Measurements from ENCODE around the gene TFR2. TPM values are rescaled to one million over a fixed set of nuclear protein-coding genes. Genes with fewer than 3 reads are reported as not detected.

Gene TFR2
- total and polyA plus RNA-seq, 2 of the 13 experiments (the other 11 are each of a cell fraction or from before 2014, with no cell fraction given): 36.9 to 64.2 TPM

DNA sequence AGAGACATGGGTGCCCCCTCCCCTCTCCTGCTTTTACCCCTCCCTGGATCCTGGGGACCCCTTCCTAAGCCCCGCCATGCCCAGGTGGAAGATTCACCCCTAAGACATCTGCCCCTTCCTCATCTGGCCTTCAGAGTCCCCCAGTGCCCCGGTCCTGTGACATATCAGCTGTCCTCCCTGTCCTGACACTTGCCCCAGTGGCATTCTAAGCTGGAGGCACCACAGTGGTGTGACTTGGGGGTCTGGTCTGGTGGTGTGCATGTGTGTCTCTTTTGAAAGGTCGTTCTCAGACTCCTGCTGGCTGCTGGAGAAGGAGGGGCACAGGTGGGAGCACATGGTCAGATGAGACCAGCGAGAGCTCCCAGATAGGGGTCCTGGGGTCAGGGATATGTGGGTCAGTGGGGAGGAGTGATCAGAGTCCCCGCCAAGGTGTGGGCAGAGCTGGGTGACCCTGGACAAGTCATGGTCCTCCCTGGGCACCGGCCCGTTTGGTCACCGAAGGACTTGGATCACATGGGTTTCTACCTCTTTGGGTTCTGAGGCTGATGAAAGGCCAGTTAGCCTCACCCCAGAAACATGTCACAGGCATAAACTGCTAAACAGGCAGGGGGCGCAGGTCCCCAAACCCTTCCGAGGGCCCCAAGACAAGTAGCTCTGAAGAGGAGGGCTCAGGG, 645 bp upstream of the TFR2 start (continued):
- TF ChIP-seq ZZZ3 (CRISPR knock-in tag; IDR thresholded peaks at IDR 0.05; ENCODE audit: borderline replicate concordance) (no peak), KDM5B (CRISPR knock-in tag; IDR thresholded peaks at IDR 0.05; ENCODE audit: borderline replicate concordance) (no peak), TGIF2 (CRISPR knock-in tag; IDR thresholded peaks at IDR 0.05) (0 out of 2 replicates have a peak, but pooled peaks have one; percentile 20), MAFF (IDR thresholded peaks at IDR 0.05; ENCODE audit: low read depth, low read length) (no peak), GABPA (IDR thresholded peaks at IDR 0.05; ENCODE audit: low read depth, low read length) (no peak), GABPA (CRISPR knock-in tag; IDR thresholded peaks at IDR 0.05; ENCODE audit: low read depth) (no peak), MIER3 (CRISPR knock-in tag; IDR thresholded peaks at IDR 0.05; ENCODE audit: borderline replicate concordance) (no peak), SP1 (IDR thresholded peaks at IDR 0.05) (no peak), SP1 (CRISPR knock-in tag; IDR thresholded peaks at IDR 0.05) (0 out of 2 replicates have a peak, but pooled peaks have one; percentile 6), ZNF382 (CRISPR knock-in tag; IDR thresholded peaks at IDR 0.05; ENCODE audit: borderline replicate concordance) (no peak), ZNF557 (CRISPR knock-in tag; IDR thresholded peaks at IDR 0.05) (no peak), TARDBP (CRISPR knock-in tag; IDR thresholded peaks at IDR 0.05) (peak; percentile 4; the same call in 1 of the 2 replicates), RFX5 (IDR thresholded peaks at IDR 0.05; ENCODE audit: low read depth, low read length) (no peak), TEAD2 (CRISPR knock-in tag; IDR thresholded peaks at IDR 0.05) (no peak), ZNF572 (CRISPR knock-in tag; IDR thresholded peaks at IDR 0.05) (no peak), ZNF589 (CRISPR knock-in tag; conservative IDR thresholded peaks at IDR 0.05) (no peak), PHF20 (CRISPR knock-in tag; IDR thresholded peaks at IDR 0.05) (no peak), CAMTA2 (CRISPR knock-in tag; IDR thresholded peaks at IDR 0.05; ENCODE audit: borderline replicate concordance) (no peak), MBD4 (IDR thresholded peaks at IDR 0.05; ENCODE audit: borderline replicate concordance, low read length) (no peak), ZSCAN20 (CRISPR knock-in tag; IDR thresholded peaks at IDR 0.05; ENCODE audit: borderline replicate concordance) (no peak), ZNF430 (CRISPR knock-in tag; IDR thresholded peaks at IDR 0.05) (no peak), ZNF570 (CRISPR knock-in tag; IDR thresholded peaks at IDR 0.05; ENCODE audit: borderline replicate concordance) (no peak), MLLT10 (CRISPR knock-in tag; IDR thresholded peaks at IDR 0.05) (no peak), ZMYM4 (CRISPR knock-in tag; IDR thresholded peaks at IDR 0.05) (0 out of 2 replicates have a peak, but pooled peaks have one; percentile 16), ZNF839 (CRISPR knock-in tag; IDR thresholded peaks at IDR 0.05; ENCODE audit: borderline replicate concordance) (no peak), RNF2 (conservative IDR thresholded peaks at IDR 0.05; ENCODE audit: low read depth) (no peak)
- TF ChIP-seq, protein P1, sequence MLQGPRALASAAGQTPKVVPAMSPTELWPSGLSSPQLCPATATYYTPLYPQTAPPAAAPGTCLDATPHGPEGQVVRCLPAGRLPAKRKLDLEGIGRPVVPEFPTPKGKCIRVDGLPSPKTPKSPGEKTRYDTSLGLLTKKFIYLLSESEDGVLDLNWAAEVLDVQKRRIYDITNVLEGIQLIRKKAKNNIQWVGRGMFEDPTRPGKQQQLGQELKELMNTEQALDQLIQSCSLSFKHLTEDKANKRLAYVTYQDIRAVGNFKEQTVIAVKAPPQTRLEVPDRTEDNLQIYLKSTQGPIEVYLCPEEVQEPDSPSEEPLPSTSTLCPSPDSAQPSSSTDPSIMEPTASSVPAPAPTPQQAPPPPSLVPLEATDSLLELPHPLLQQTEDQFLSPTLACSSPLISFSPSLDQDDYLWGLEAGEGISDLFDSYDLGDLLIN (CRISPR knock-in tag; IDR thresholded peaks at IDR 0.05; ENCODE audit: borderline replicate concordance): no peak
- TF ChIP-seq, protein P2, sequence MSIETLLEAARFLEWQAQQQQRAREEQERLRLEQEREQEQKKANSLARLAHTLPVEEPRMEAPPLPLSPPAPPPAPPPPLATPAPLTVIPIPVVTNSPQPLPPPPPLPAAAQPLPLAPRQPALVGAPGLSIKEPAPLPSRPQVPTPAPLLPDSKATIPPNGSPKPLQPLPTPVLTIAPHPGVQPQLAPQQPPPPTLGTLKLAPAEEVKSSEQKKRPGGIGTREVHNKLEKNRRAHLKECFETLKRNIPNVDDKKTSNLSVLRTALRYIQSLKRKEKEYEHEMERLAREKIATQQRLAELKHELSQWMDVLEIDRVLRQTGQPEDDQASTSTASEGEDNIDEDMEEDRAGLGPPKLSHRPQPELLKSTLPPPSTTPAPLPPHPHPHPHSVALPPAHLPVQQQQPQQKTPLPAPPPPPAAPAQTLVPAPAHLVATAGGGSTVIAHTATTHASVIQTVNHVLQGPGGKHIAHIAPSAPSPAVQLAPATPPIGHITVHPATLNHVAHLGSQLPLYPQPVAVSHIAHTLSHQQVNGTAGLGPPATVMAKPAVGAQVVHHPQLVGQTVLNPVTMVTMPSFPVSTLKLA (IDR thresholded peaks at IDR 0.05): no peak
- TF ChIP-seq, protein P3, sequence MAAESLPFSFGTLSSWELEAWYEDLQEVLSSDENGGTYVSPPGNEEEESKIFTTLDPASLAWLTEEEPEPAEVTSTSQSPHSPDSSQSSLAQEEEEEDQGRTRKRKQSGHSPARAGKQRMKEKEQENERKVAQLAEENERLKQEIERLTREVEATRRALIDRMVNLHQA (CRISPR knock-in tag; IDR thresholded peaks at IDR 0.05): no peak
- TF ChIP-seq, protein P4, sequence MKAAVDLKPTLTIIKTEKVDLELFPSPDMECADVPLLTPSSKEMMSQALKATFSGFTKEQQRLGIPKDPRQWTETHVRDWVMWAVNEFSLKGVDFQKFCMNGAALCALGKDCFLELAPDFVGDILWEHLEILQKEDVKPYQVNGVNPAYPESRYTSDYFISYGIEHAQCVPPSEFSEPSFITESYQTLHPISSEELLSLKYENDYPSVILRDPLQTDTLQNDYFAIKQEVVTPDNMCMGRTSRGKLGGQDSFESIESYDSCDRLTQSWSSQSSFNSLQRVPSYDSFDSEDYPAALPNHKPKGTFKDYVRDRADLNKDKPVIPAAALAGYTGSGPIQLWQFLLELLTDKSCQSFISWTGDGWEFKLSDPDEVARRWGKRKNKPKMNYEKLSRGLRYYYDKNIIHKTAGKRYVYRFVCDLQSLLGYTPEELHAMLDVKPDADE (CRISPR knock-in tag; IDR thresholded peaks at IDR 0.05): 0 out of 2 replicates have a peak, but pooled peaks have one; percentile 62
